GM15510 (cell line): ENCODE results near the gene RHBDL1.

Experiments
- POLR2A ChIP-seq: IDR thresholded peaks from 3 replicates; pipeline ENCODE4 v1.6.1; 2011; ENCODE audit warnings: borderline replicate concordance; ENCODE audit not compliant: insufficient read length; ENCODE audit errors: extremely low read depth

Gene RHBDL1

DNA sequence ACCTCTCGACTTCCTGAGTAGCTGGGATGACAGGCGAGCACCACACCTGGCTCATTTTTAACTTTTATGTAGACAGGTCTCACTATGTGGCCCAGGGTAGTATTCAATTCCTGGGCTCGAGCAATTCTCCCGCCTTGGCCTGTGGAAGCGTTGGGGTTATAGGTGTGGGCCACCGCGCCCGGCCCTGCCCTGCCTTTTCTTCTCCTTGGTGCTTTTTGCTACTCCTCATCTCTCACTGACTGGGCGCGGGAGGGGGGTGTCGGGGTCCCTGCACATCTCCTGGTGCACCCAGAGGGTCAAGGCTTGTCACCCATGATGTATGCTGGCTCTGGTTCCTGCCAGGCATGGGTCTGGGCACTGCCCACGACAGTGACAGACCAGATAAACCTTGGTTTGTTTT lies 30.9 kb upstream of the RHBDL1 start:
- TF ChIP-seq POLR2A = no peak

GRCh38 chr16:645852-646678 lies 29.4 kb upstream of the RHBDL1 start:
- no peak for TF ChIP-seq POLR2A

- no peak for TF ChIP-seq POLR2A
Measured at GRCh38 chr16:646679-647172, 28.7 kb upstream of the RHBDL1 start.

- TF ChIP-seq POLR2A = peak; percentile 13
Measured at GRCh38 chr16:647173-647902, 28.1 kb upstream of the RHBDL1 start.

- TF ChIP-seq POLR2A = peak; percentile 13
Measured at GRCh38 chr16:648071-648780, 27.2 kb upstream of the RHBDL1 start.

DNA sequence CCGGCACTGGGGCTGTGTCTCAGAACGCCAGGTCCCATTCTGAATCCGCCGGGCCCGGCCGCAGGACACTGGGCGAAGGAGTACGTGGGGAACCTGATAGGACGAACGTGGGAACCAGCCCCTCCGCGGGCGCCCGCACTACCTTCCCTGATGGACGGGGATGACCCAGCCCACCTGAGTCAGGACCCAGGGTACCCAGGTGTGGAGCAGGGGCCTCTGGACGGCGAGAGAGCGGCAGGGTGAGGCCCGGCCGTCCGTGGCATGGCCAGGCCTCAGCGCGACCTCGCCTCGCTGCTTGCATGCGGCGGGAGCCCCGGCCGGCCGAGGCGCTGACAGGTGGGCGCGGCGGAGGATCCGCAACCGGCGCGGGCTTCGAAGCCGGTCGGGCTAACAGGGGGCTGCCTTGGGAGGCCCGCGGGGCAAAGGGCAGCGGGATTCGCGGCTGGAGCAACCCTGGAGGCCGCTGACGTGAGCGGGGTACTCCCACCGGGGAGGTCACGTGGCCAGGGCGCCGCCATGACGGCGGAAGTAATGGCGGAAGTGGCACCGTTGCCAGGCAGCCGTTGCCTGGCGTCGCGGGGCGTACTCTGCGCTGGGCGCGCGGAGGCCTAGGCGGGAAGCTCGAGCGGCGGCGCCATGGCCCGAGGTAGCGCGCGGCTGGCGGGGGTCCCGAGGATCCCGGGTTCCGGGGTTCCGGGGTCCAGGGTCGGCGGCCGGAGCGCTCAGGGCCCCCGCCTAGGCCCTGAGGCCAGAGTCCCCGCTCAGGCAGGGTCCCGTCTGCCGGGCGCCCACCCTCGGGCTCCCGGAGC lies 26.5 kb upstream of the RHBDL1 start, which contains the start of gene WDR90:
WDR90 (plus strand) TSS at position 585 of the 809 bp plus-strand sequence; CDS start at position 637, 52 bp downstream.
- TF ChIP-seq POLR2A = peak; percentile 63

GRCh38 chr16:649631-650030 lies 25.8 kb upstream of the RHBDL1 start:
- no peak for TF ChIP-seq POLR2A

DNA sequence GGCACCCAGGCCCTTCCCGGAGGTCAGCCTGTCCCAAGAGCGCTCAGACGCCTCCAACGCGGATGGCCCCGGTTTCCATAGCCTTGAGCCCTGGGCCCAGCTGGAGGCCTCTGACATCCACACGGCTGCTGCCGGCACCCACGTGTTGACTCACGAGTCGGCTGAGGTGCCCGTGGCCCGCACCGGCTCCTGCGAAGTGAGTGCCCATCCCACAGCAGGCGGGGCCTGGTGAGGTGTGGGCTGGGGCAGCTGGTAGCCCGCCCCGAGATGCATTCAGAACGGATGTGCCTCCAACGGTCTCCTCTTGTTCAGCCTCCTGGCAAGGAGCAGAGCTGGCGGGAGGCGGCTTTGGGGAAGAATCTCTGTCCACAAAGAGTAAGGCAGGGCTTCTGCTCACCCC lies 23.6 kb upstream of the RHBDL1 start:
- no peak for TF ChIP-seq POLR2A

GRCh38 chr16:652454-653305 lies 22.8 kb upstream of the RHBDL1 start:
- TF ChIP-seq POLR2A = no peak

DNA sequence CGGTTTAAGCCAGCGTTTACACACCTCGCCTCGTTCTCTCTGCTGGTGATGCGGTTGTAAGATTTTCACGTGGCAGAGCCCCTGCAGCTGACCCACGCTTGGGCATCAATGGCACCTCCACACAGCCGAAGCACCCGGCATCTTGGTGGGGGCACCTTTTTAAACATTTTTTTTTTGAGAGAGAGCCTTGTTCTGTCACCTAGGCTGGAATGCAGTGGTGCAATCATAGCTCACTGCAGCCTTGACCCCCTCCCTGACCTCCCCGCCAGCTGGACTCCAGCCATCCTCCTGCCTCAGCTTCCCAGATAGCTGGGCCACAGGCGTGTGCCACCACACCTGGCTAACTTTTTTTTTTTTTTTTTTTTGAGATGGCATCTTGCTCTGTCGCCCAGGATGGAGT lies 21.4 kb upstream of the RHBDL1 start:
- no peak for TF ChIP-seq POLR2A

- TF ChIP-seq POLR2A = no peak
Measured at GRCh38 chr16:657487-657886, 18.0 kb upstream of the RHBDL1 start.

- no peak for TF ChIP-seq POLR2A
Measured at GRCh38 chr16:658679-659571, 16.5 kb upstream of the RHBDL1 start.
